HEK293 (cell line): ENCODE measurements around the gene DDX10.

Experiments used
- CTCF ChIA-PET: fragments of 350-600 bp; formaldehyde crosslinking; extraction: SDS; loops from one replicate; lab custom pipeline; 2021; ENCODE audit warnings: antibody characterized with exemption; lab: Yijun Ruan, JAX
- POLR2A ChIA-PET: fragments of 300-600 bp; formaldehyde crosslinking; extraction: SDS; loops from one replicate; lab custom pipeline; 2020; ENCODE audit warnings: antibody characterized with exemption, inconsistent platforms; lab: Yijun Ruan, JAX
- H3K27ac ChIP-seq: fragments of 200-500 bp; sonication (Bioruptor generic); 2 replicates; pipeline ENCODE4 v1.5.1; 2014; ENCODE audit warnings: low read depth, low read length, control low read depth, inconsistent platforms; ENCODE audit errors: extremely low read depth
- H3K36me3 ChIP-seq, 2 experiments: fragments of 200-500 bp in 1 of 2; sonication (Bioruptor generic) in 1 of 2; 1 replicate in 1 of 2; 2 replicates in 1 of 2; pipeline ENCODE4 v1.5.1; 2014 to 2017; ENCODE audit warnings: inconsistent platforms in 2 of 2, low read length in 2 of 2; ENCODE audit not compliant: control insufficient read depth in 2 of 2, insufficient read depth in 1 of 2
- H3K4me1 ChIP-seq: fragments of 200-500 bp; sonication (Bioruptor generic); 2 replicates; pipeline ENCODE4 v1.5.1; 2014; ENCODE audit warnings: mild to moderate bottlenecking, low read length, inconsistent platforms; ENCODE audit not compliant: control insufficient read depth, insufficient read depth
- H3K4me3 ChIP-seq: 2 replicates; pipeline ENCODE4 v1.5.1; 2011; ENCODE audit warnings: low read depth, mild to moderate bottlenecking, control low read depth, low read length, moderate library complexity
- H3K9me3 ChIP-seq: fragments of 200-500 bp; sonication (Bioruptor generic); 2 replicates; pipeline ENCODE4 v1.5.1; 2014; ENCODE audit warnings: low read depth, low read length, inconsistent platforms; ENCODE audit not compliant: control insufficient read depth, insufficient read depth
- KLF1 ChIP-seq: fragments of 450-650 bp; formaldehyde crosslinking; IDR thresholded peaks from 2 replicates; pipeline ENCODE4 v1.5.1; 2016; ENCODE audit warnings: missing biosample characterization, missing genetic modification characterization
- KLF8 ChIP-seq: fragments of 450-650 bp; formaldehyde crosslinking; IDR thresholded peaks from 2 replicates; pipeline ENCODE4 v1.5.1; 2016; ENCODE audit warnings: missing biosample characterization, missing genetic modification characterization
- MZF1 ChIP-seq: fragments of 450-650 bp; formaldehyde crosslinking; IDR thresholded peaks from 2 replicates; pipeline ENCODE4 v1.5.1; 2017; ENCODE audit warnings: missing biosample characterization, missing genetic modification characterization, borderline replicate concordance
- OVOL3 ChIP-seq: fragments of 450-650 bp; formaldehyde crosslinking; IDR thresholded peaks from 2 replicates; pipeline ENCODE4 v1.5.1; 2016; ENCODE audit warnings: missing biosample characterization, missing genetic modification characterization
- PBX3 ChIP-seq: sonication (generic); formaldehyde crosslinking; IDR thresholded peaks from 2 replicates; pipeline ENCODE4 v1.8.1; 2022; ENCODE audit warnings: mild to moderate bottlenecking, moderate library complexity, missing genetic modification reagents
- REST ChIP-seq: fragments of 450-650 bp; formaldehyde crosslinking; IDR thresholded peaks from 2 replicates; pipeline ENCODE4 v1.5.1; 2016; ENCODE audit warnings: missing biosample characterization, missing genetic modification characterization
- SALL2 ChIP-seq: fragments of 450-650 bp; formaldehyde crosslinking; IDR thresholded peaks from 2 replicates; pipeline ENCODE4 v1.5.0; 2017; ENCODE audit warnings: missing biosample characterization, mild to moderate bottlenecking, missing genetic modification characterization, borderline replicate concordance
- SCRT2 ChIP-seq: fragments of 450-650 bp; formaldehyde crosslinking; IDR thresholded peaks from 2 replicates; pipeline ENCODE4 v1.5.1; 2016; ENCODE audit warnings: missing biosample characterization, missing genetic modification characterization
- WT1 ChIP-seq: fragments of 450-650 bp; formaldehyde crosslinking; IDR thresholded peaks from 2 replicates; pipeline ENCODE4 v1.5.1; 2016; ENCODE audit warnings: missing biosample characterization, missing genetic modification characterization
- ZBTB48 ChIP-seq: fragments of 450-650 bp; formaldehyde crosslinking; IDR thresholded peaks from 2 replicates; pipeline ENCODE4 v1.5.1; 2016; ENCODE audit warnings: missing biosample characterization, missing genetic modification characterization
- ZBTB8A ChIP-seq: fragments of 450-650 bp; formaldehyde crosslinking; IDR thresholded peaks from 2 replicates; pipeline ENCODE4 v1.5.1; 2016; ENCODE audit warnings: missing biosample characterization, missing genetic modification characterization
- ZNF292 ChIP-seq: fragments of 450-650 bp; formaldehyde crosslinking; IDR thresholded peaks from 2 replicates; pipeline ENCODE4 v1.5.1; 2016; ENCODE audit warnings: low read depth, missing biosample characterization, missing genetic modification characterization, borderline replicate concordance
- ZNF404 ChIP-seq: fragments of 450-650 bp; formaldehyde crosslinking; IDR thresholded peaks from 2 replicates; pipeline ENCODE4 v1.5.1; 2017; ENCODE audit warnings: missing biosample characterization, missing genetic modification characterization
- ZNF473 ChIP-seq: fragments of 450-650 bp; formaldehyde crosslinking; IDR thresholded peaks from 2 replicates; pipeline ENCODE4 v1.5.1; 2017; ENCODE audit warnings: missing biosample characterization, missing genetic modification characterization
- ZNF518A ChIP-seq: fragments of 450-650 bp; formaldehyde crosslinking; conservative IDR thresholded peaks from 2 replicates; pipeline ENCODE4 v1.5.1; 2016; ENCODE audit warnings: low read depth, missing biosample characterization, missing genetic modification characterization
- ZNF521 ChIP-seq: fragments of 450-650 bp; formaldehyde crosslinking; IDR thresholded peaks from 2 replicates; pipeline ENCODE4 v1.5.1; 2017; ENCODE audit warnings: missing biosample characterization, mild to moderate bottlenecking, missing genetic modification characterization
- TF ChIP-seq, protein P1 (sequence below): fragments of 450-650 bp; formaldehyde crosslinking; IDR thresholded peaks from 2 replicates; pipeline ENCODE4 v1.5.1; 2016; ENCODE audit warnings: missing biosample characterization, missing genetic modification characterization

Gene DDX10

GRCh38 chr11:108705061-108705460, 40.2 kb downstream of the DDX10 start:
- Histone ChIP-seq H3K4me3 (no peak overlapping the region), H3K9me3 (no peaks in the 10 kb centered on the region), H3K4me1 (no peaks in the 10 kb centered on the region), H3K27ac (no peak overlapping the region), H3K36me3 (peaks cover 11 to 47% of the 10 kb centered on the region in 2 experiments)
- CTCF ChIA-PET: no interaction called here
- POLR2A ChIA-PET: no interaction called here
- TF ChIP-seq OVOL3 (tag by site-specific recombination) (no peak), ZNF518A (tag by site-specific recombination) (no peak), KLF1 (tag by site-specific recombination) (no peak), ZNF473 (no peak), ZNF404 (tag by site-specific recombination) (no peak), KLF8 (no peak), REST (tag by site-specific recombination) (no peak), ZBTB48 (tag by site-specific recombination) (no peak), SALL2 (no peak), MZF1 (tag by site-specific recombination) (no peak), ZBTB8A (tag by site-specific recombination) (no peak), SCRT2 (tag by site-specific recombination) (no peak), PBX3 (CRISPR knock-in tag) (no peak), ZNF521 (no peak), WT1 (tag by site-specific recombination) (no peak), ZNF292 (tag by site-specific recombination) (no peak)
- TF ChIP-seq, protein P1, sequence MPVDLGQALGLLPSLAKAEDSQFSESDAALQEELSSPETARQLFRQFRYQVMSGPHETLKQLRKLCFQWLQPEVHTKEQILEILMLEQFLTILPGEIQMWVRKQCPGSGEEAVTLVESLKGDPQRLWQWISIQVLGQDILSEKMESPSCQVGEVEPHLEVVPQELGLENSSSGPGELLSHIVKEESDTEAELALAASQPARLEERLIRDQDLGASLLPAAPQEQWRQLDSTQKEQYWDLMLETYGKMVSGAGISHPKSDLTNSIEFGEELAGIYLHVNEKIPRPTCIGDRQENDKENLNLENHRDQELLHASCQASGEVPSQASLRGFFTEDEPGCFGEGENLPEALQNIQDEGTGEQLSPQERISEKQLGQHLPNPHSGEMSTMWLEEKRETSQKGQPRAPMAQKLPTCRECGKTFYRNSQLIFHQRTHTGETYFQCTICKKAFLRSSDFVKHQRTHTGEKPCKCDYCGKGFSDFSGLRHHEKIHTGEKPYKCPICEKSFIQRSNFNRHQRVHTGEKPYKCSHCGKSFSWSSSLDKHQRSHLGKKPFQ (tag by site-specific recombination): no peak
